ENCODE results near the gene LIPC.
A peak's percentile ranks its signal among the peaks of the same experiment; 100 is the strongest.

Gene LIPC

DNA sequence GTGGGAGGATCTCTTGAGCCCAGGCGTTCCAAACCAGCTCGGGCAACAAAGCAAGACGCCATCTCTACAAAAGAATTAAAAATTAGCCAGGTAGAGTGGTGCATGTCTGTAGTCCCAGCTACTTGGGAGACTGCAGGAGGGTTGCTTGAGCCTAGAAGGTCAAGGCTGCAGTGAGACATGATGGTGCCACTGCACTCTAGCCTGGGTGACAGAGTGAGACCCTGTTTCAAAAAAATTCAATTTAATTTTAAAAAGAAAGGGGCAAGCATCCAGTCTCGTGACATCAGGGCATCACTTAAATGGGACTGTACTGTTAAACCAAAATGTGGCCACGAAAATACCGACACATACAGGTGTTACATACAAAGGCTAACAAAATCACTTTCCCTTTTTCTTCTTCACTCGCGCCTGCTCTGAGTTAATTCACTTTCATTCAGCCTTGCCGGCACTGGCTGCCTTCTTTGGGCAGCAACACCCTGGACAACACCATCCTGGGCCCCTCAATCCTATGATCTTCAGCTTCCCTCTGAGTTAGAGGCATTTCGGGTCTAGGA, 121.7 kb downstream of the LIPC start:
- H3K14ac ChIP-seq (ENCODE audit: low read length), result no peak overlapping the region
- no peak overlapping the region for H4K91ac ChIP-seq (ENCODE audit: low read depth, low read length, poor library complexity)
- no peak overlapping the region for H2BK5ac ChIP-seq (ENCODE audit: low read length)
- DNase-seq (ENCODE audit: low spot score), result no peak
- no peak overlapping the region for H2AK5ac ChIP-seq (ENCODE audit: low read depth, low read length)
- no peak overlapping the region for H2BK15ac ChIP-seq (ENCODE audit: low read length)
- H2BK120ac ChIP-seq (ENCODE audit: low read depth, low read length), result no peak overlapping the region
- no peak overlapping the region for H3K4me3 ChIP-seq (ENCODE audit: low read length in 2 of 2)
- no peak overlapping the region for H3K4me2 ChIP-seq (ENCODE audit: insufficient read depth, low read length, poor library complexity, severe bottlenecking)
- no peak overlapping the region for H3K9ac ChIP-seq (ENCODE audit: low read depth, low read length, poor library complexity)
- no peak overlapping the region for H3K27ac ChIP-seq (replicated peaks; ENCODE audit: low read length)
- no peaks in the 10 kb centered on the region for H3K79me1 ChIP-seq (ENCODE audit: low read depth, low read length)
- no peak overlapping the region for H2AFZ ChIP-seq (ENCODE audit: low read length)
- peaks cover 0 to 6% of the 10 kb centered on the region in 2 donors for H3K4me1 ChIP-seq (ENCODE audit: control insufficient read depth in 2 of 2, insufficient read depth in 1 of 2, low read depth in 1 of 2, low read length in 2 of 2)
- peak overlapping the region; percentile 33 for H3K18ac ChIP-seq (ENCODE audit: low read length)
- no CpG with 5 or more reads among the region's 10 CpGs for WGBS, 2 donors (ENCODE audit: extremely low coverage in 2 of 2, insufficient read length in 2 of 2, insufficient replicate concordance in 1 of 2)
- H3K9me3 ChIP-seq (replicated peaks in 1 of 2; ENCODE audit: control insufficient read depth in 2 of 2, insufficient read depth in 1 of 2, low read depth in 1 of 2, low read length in 2 of 2), result no peaks in the 10 kb centered on the region
- no peaks in the 10 kb centered on the region for H3K36me3 ChIP-seq (replicated peaks in 1 of 2; ENCODE audit: control insufficient read depth in 2 of 2, insufficient read depth in 2 of 2, low read length in 2 of 2)
- no peak overlapping the region for H3K23ac ChIP-seq (ENCODE audit: low read depth, low read length, poor library complexity)
- H2BK12ac ChIP-seq (ENCODE audit: low read length), result no peak overlapping the region
- no peak overlapping the region for H4K8ac ChIP-seq (ENCODE audit: low read depth, low read length)
- no peak overlapping the region for H3K4ac ChIP-seq (ENCODE audit: low read length)
- H3K27me3 ChIP-seq (ENCODE audit: control insufficient read depth in 3 of 3, insufficient read depth in 3 of 3, low read depth in 1 of 3, low read length in 3 of 3), result no peaks in the 10 kb centered on the region

DNA sequence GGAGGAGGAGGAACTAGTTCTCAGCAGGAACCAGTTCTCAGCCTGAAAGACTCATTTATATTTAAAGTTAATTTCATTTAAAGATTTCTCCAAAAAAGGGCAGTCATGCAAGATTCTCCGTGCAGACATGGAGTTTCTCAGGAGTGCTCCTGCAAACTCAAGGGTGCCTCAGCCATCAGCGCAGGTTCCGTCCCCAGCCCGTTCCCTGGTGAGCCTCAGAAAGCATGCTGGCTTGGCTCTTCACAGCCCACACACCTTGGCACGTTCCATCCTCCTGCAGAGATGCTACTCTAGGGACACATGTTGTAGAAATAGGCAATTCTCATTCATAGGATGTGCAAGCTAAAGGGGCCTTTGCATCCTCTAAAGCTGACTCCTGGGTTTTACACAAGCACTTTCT, 123.0 kb downstream of the LIPC start:
- no peak overlapping the region for H3K4me2 ChIP-seq (ENCODE audit: insufficient read depth, low read length, poor library complexity, severe bottlenecking)
- no peak overlapping the region for H4K8ac ChIP-seq (ENCODE audit: low read depth, low read length)
- H2AK5ac ChIP-seq (ENCODE audit: low read depth, low read length), result no peak overlapping the region
- H4K91ac ChIP-seq (ENCODE audit: low read depth, low read length, poor library complexity), result no peak overlapping the region
- no peak overlapping the region for H3K4ac ChIP-seq (ENCODE audit: low read length)
- no peak overlapping the region for H2BK120ac ChIP-seq (ENCODE audit: low read depth, low read length)
- H3K4me1 ChIP-seq (ENCODE audit: control insufficient read depth in 2 of 2, insufficient read depth in 1 of 2, low read depth in 1 of 2, low read length in 2 of 2), result peaks cover 0 to 6% of the 10 kb centered on the region in 2 donors
- H3K14ac ChIP-seq (ENCODE audit: low read length), result no peak overlapping the region
- no CpG with 5 or more reads among the region's 5 CpGs for WGBS, 2 donors (ENCODE audit: extremely low coverage in 2 of 2, insufficient read length in 2 of 2, insufficient replicate concordance in 1 of 2)
- no peak overlapping the region for H3K18ac ChIP-seq (ENCODE audit: low read length)
- no peak overlapping the region for H3K4me3 ChIP-seq (ENCODE audit: low read length in 2 of 2)
- no peak overlapping the region for H2BK15ac ChIP-seq (ENCODE audit: low read length)
- peaks cover 0 to 2% of the 10 kb centered on the region in 2 donors for H3K9me3 ChIP-seq (replicated peaks in 1 of 2; ENCODE audit: control insufficient read depth in 2 of 2, insufficient read depth in 1 of 2, low read depth in 1 of 2, low read length in 2 of 2)
- no peak overlapping the region for H2BK5ac ChIP-seq (ENCODE audit: low read length)
- H3K79me1 ChIP-seq (ENCODE audit: low read depth, low read length), result no peaks in the 10 kb centered on the region
- H3K27me3 ChIP-seq (ENCODE audit: control insufficient read depth in 3 of 3, insufficient read depth in 3 of 3, low read depth in 1 of 3, low read length in 3 of 3), result no peaks in the 10 kb centered on the region
- H2BK12ac ChIP-seq (ENCODE audit: low read length), result no peak overlapping the region
- no peak for DNase-seq (ENCODE audit: low spot score)
- no peak overlapping the region for H3K9ac ChIP-seq (ENCODE audit: low read depth, low read length, poor library complexity)
- no peaks in the 10 kb centered on the region for H3K36me3 ChIP-seq (replicated peaks in 1 of 2; ENCODE audit: control insufficient read depth in 2 of 2, insufficient read depth in 2 of 2, low read length in 2 of 2)
- H3K27ac ChIP-seq (replicated peaks; ENCODE audit: low read length), result no peak overlapping the region
- H3K23ac ChIP-seq (ENCODE audit: low read depth, low read length, poor library complexity), result no peak overlapping the region
- no peak overlapping the region for H2AFZ ChIP-seq (ENCODE audit: low read length)

DNA sequence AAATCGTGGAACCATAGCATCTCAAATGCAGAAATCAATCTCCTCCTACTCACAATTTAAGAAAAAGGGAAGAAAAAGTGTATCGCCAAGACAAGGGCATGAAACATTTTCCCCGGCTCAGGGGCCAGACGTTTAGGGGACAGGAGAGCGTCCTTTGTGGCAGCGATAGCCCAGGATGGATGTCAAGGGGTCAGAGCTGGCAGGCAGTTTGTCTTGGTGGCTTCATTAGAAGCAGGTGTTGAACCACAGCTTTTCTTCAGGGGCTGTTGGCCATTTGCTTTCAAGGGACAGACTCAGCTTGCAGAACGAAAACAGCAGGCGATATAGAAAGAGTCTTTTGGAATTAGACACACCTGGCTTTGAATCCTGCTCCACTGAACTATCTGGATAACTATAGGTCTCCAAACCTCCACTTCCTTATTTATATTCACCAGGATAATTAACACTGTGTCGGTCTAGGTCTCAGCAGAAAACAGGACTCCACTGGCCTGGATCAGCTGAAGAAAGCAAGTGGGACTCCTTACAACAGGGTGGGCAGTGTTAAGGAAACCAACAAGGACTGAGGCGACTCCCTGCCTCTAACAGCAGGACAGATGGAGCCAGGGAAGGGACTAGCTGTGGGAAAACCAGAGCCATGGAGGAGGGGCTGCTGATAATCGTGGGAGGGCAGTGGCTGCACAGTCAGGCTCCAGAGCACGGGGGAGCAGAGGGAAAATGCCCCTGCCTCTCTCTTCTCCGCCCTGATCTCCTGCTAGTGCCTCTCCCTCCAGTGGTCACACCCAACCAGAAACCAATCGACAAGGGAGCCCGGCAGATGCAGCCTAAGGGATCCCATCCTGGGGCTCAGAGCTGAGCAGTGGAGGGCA, 123.6 kb downstream of the LIPC start:
- no peak overlapping the region for H3K4me2 ChIP-seq (ENCODE audit: insufficient read depth, low read length, poor library complexity, severe bottlenecking)
- peak overlapping the region; percentile 13 for H3K18ac ChIP-seq (ENCODE audit: low read length)
- H3K9me3 ChIP-seq (replicated peaks in 1 of 2; ENCODE audit: control insufficient read depth in 2 of 2, insufficient read depth in 1 of 2, low read depth in 1 of 2, low read length in 2 of 2), result peaks cover 0 to 2% of the 10 kb centered on the region in 2 donors
- H2AFZ ChIP-seq (ENCODE audit: low read length), result peak overlapping the region; percentile 70
- WGBS, 2 donors (ENCODE audit: extremely low coverage in 2 of 2, insufficient read length in 2 of 2, insufficient replicate concordance in 1 of 2), result no CpG with 5 or more reads among the region's 15 CpGs
- no peak overlapping the region for H3K27ac ChIP-seq (replicated peaks; ENCODE audit: low read length)
- no peak overlapping the region for H2BK15ac ChIP-seq (ENCODE audit: low read length)
- no peaks in the 10 kb centered on the region for H3K79me1 ChIP-seq (ENCODE audit: low read depth, low read length)
- H3K4me1 ChIP-seq (ENCODE audit: control insufficient read depth in 2 of 2, insufficient read depth in 1 of 2, low read depth in 1 of 2, low read length in 2 of 2), result peaks cover 0 to 6% of the 10 kb centered on the region in 2 donors
- no peak overlapping the region for H2BK120ac ChIP-seq (ENCODE audit: low read depth, low read length)
- H3K14ac ChIP-seq (ENCODE audit: low read length), result no peak overlapping the region
- H3K27me3 ChIP-seq (ENCODE audit: control insufficient read depth in 3 of 3, insufficient read depth in 3 of 3, low read depth in 1 of 3, low read length in 3 of 3), result no peaks in the 10 kb centered on the region
- no peak overlapping the region for H3K23ac ChIP-seq (ENCODE audit: low read depth, low read length, poor library complexity)
- no peak overlapping the region for H3K4ac ChIP-seq (ENCODE audit: low read length)
- no peaks in the 10 kb centered on the region for H3K36me3 ChIP-seq (replicated peaks in 1 of 2; ENCODE audit: control insufficient read depth in 2 of 2, insufficient read depth in 2 of 2, low read length in 2 of 2)
- no peak overlapping the region for H2BK12ac ChIP-seq (ENCODE audit: low read length)
- no peak overlapping the region for H2BK5ac ChIP-seq (ENCODE audit: low read length)
- H2AK5ac ChIP-seq (ENCODE audit: low read depth, low read length), result no peak overlapping the region
- no peak overlapping the region for H3K9ac ChIP-seq (ENCODE audit: low read depth, low read length, poor library complexity)
- no peak for DNase-seq (ENCODE audit: low spot score)
- H3K4me3 ChIP-seq (ENCODE audit: low read length in 2 of 2), result no peak overlapping the region
- no peak overlapping the region for H4K8ac ChIP-seq (ENCODE audit: low read depth, low read length)
- H4K91ac ChIP-seq (ENCODE audit: low read depth, low read length, poor library complexity), result no peak overlapping the region

DNA sequence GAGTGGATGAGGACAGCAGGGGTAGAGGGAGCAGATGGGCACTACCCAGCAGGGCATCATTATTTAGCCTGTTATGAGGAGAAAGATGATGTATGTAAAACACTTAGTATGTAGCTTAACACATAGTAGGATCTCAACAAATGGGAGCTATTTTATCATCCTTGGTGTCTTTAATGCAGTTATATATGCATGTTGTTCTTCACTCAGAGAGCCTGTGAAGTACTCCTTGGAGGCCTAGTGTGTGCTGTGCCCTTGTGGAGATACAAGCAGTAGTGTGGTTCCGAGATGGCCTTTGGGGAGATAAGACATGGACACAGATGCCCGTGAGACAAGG, 124.2 kb downstream of the LIPC start:
- Histone ChIP-seq H3K27ac (replicated peaks; ENCODE audit: low read length) (no peak overlapping the region), H3K4me3 (ENCODE audit: low read length in 2 of 2) (no peak overlapping the region), H2BK5ac (ENCODE audit: low read length) (no peak overlapping the region), H3K36me3 (replicated peaks in 1 of 2; ENCODE audit: control insufficient read depth in 2 of 2, insufficient read depth in 2 of 2, low read length in 2 of 2) (no peaks in the 10 kb centered on the region), H3K9ac (ENCODE audit: low read depth, low read length, poor library complexity) (no peak overlapping the region), H3K9me3 (replicated peaks in 1 of 2; ENCODE audit: control insufficient read depth in 2 of 2, insufficient read depth in 1 of 2, low read depth in 1 of 2, low read length in 2 of 2) (peaks cover 0 to 2% of the 10 kb centered on the region in 2 donors), H2AFZ (ENCODE audit: low read length) (peak overlapping the region; percentile 70), H3K18ac (ENCODE audit: low read length) (no peak overlapping the region), H3K4me2 (ENCODE audit: insufficient read depth, low read length, poor library complexity, severe bottlenecking) (no peak overlapping the region), H4K8ac (ENCODE audit: low read depth, low read length) (no peak overlapping the region), H2AK5ac (ENCODE audit: low read depth, low read length) (no peak overlapping the region), H2BK120ac (ENCODE audit: low read depth, low read length) (no peak overlapping the region), H3K4me1 (ENCODE audit: control insufficient read depth in 2 of 2, insufficient read depth in 1 of 2, low read depth in 1 of 2, low read length in 2 of 2) (peaks cover 0 to 6% of the 10 kb centered on the region in 2 donors), H4K91ac (ENCODE audit: low read depth, low read length, poor library complexity) (no peak overlapping the region), H3K79me1 (ENCODE audit: low read depth, low read length) (no peaks in the 10 kb centered on the region), H3K14ac (ENCODE audit: low read length) (no peak overlapping the region), H3K4ac (ENCODE audit: low read length) (no peak overlapping the region), H3K27me3 (ENCODE audit: control insufficient read depth in 3 of 3, insufficient read depth in 3 of 3, low read depth in 1 of 3, low read length in 3 of 3) (no peaks in the 10 kb centered on the region), H3K23ac (ENCODE audit: low read depth, low read length, poor library complexity) (no peak overlapping the region), H2BK12ac (ENCODE audit: low read length) (no peak overlapping the region), H2BK15ac (ENCODE audit: low read length) (no peak overlapping the region)
- DNase-seq (ENCODE audit: low spot score), result no peak
- no CpG with 5 or more reads among the region's 2 CpGs for WGBS, 2 donors (ENCODE audit: extremely low coverage in 2 of 2, insufficient read length in 2 of 2, insufficient replicate concordance in 1 of 2)

All from neuronal stem cell (in vitro differentiated cells).